Measurements from ENCODE around the gene EFCAB11.

DNA sequence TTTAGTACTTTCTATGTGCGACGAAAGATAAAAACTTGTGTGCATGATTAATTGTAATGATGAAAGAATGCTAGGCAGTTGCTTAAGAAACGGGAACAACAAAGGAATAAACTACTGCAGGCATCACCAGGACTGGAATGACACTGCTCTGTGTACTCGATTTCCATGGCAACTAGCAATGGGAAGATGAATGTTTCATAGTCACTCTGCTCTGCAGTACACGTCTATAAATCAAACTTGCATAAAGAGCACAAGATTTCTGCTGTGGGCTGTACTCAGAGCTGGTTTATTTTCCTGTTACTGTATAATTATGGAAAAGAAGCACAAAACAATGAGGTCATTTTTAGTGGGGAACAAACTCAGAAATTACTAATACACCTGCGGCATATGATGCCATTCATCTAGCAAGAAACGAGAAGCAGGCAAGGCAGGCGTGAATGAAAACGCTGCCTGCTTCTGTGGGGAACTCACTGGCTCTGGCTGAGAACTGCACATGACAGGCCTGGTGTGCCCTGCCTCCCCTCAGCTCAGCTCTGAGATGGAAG, 41.8 kb downstream of the EFCAB11 start:
- TF ChIP-seq, protein P1, sequence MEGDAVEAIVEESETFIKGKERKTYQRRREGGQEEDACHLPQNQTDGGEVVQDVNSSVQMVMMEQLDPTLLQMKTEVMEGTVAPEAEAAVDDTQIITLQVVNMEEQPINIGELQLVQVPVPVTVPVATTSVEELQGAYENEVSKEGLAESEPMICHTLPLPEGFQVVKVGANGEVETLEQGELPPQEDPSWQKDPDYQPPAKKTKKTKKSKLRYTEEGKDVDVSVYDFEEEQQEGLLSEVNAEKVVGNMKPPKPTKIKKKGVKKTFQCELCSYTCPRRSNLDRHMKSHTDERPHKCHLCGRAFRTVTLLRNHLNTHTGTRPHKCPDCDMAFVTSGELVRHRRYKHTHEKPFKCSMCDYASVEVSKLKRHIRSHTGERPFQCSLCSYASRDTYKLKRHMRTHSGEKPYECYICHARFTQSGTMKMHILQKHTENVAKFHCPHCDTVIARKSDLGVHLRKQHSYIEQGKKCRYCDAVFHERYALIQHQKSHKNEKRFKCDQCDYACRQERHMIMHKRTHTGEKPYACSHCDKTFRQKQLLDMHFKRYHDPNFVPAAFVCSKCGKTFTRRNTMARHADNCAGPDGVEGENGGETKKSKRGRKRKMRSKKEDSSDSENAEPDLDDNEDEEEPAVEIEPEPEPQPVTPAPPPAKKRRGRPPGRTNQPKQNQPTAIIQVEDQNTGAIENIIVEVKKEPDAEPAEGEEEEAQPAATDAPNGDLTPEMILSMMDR (IDR thresholded peaks at IDR 0.05; ENCODE audit: low read length): no peak
- TF ChIP-seq EZH2 (IDR thresholded peaks at IDR 0.05; ENCODE audit: borderline replicate concordance, low read length): no peak
